Activated CD4-positive, alpha-beta T cell treated with anti-CD3 and anti-CD28 coated beads, Interleukin-2, Interleukin-6, amounts not matched to agents 100 ng/mL and 50 ng/mL, durations not matched to agents 16 hours and 8 hours (primary cell): ENCODE data around the gene CNN2.

ENCODE experiments used
- DNase-seq: peaks from one replicate; pipeline ENCODE4 v3.0.0-alpha.2; 2020

CNN2 gene

DNA sequence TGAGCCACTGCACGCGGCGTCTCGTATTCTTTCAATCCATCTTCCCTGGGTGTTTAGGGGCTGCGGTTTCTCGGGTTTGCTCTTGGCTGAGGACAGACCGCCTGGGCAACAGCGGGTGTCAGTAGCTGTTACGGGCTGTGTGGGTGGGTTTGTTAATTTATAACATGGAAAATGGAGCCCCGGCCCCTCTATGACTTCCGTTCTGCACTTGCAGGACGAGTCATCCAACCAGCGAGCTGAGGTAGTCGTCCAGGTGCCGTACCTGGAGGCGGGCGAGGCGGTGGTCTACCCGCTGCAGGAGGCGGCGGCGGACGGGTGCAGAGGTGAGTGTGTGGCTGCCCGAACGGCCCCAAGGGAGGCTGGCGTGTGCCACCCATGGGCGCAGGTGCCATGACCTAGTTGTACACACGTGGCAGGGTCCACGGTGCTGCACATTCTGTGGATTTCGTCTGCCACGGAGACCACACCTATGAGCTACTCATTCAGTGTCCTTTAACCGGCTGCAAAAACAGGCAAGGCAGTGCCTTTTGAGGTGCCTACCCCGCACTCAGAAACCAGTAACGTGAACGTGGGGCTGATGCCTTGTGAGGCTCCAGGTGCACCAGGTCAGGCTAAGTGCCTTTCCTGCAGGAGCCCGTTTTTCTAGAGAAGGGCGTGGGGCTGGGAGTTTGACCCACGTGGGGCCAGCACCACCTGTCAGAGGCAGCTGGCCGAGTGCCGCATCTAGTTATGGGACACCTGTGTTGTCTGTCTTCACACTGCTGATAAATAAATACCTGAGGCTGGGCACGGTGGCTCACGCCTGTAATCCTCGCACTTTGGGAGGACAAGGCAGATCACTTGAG lies 57.8 kb downstream of the CNN2 start:
- no peak for DNase-seq

DNA sequence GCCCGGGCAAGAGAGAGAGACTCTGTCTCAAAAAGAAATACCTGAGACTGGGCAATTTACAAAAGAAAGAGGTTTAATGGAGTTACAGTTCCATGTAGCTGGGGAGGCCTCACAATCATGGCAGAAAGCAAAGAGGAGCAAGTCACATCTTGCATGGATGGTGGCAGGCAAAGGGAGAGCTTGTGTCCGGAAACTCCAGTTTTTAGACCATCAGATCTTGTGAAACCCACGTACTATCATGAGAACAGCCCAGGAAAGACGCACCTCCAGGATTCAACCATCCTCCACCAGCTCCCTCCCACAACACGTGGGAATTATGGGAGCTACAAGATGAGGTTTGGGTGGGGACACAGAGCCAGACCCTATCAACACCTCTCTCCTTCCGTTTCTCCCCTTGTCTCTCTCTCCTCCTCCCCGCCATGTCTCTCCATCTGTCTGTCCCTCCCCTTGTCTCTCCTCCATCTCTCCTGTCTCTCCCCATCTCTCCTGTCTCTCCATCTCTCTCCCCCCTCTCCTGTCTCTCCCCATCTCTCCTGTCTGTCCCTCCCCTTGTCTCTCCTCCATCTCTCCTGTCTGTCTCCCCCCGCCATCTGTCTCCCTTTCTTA lies 58.7 kb downstream of the CNN2 start:
- DNase-seq = no peak

DNA sequence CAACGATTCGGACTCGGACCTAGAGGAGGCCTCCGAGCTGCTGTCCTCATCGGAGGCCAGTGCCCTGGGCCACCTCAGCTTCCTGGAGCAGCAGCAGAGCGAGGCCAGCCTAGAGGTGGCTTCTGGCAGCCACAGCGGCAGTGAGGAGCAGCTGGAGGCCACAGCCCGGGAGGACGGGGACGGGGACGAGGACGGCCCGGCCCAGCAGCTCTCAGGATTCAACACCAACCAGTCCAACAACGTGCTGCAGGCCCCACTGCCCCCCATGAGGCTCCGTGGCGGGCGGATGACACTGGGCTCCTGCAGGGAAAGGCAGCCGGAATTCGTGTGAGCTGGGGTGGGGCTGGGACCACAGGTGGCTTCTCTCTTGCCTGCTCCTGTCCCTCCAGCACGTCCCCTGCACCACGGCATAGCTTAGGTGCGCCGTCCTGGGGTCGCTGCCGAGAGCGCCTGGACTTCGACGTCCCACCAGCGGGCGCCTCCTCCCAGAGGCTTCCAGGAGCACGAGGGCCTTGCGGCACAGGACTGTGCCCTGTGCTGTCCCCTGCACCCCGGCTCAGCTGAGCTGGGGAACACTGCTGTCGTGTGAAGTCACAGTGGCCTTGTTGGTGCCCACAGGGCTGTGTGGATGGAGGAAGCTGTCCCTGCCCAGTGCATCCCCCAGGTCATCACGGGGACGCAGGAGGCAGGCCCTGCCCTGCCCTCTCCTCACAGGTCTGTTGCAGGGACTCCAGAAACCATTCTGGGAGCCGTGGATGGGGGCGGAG lies 59.5 kb downstream of the CNN2 start:
- DNase-seq = no peak

DNA sequence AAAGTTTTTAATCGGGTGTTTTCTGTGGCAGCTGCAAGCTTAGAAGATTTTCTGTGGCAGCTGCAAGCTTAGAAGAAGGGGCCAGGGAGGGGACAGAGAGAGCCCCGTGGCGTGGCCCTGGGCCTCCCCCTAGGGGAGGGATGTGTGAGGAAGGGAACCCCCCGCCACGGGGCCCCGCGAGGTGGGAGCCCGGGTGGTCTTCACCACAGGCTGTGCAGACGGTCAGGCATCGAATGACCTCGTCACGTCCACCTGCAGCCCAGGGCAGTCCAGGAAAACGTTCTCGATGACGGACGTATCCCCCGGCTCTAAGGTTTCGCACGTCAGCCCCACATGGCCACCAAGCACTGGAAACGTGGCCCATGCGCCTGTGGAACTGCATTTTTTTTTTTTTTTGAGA lies 60.2 kb downstream of the CNN2 start:
- no peak for DNase-seq

DNA sequence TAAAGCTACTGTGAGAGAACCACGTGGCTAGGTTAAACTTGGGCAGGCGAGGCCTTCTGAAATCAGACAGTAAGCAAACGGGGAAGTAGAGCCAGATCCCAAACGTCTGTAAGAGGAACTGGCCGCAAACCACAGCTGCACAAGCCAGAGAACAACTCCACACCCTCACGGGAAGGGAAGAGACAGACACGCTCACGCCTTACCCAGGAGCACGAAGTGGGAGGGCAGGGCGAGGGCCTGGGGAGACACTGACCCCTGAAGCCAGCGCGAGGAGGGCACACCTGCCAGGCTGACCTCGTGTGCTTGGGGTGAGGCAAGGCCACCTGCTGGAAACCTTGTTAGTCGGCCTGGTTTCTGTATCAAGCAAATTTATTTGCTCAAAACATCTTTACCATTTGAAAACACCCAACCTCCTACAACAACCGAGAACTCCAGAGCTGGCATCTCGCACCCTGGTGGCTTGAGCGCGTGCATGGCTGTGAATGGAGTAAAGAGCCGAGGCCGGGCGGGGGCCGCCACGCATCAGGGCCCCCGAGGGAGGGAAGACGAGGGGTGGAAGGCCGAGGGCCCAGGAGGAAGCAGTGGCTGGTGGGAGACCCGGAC lies 61.5 kb downstream of the CNN2 start:
- no peak for DNase-seq

DNA sequence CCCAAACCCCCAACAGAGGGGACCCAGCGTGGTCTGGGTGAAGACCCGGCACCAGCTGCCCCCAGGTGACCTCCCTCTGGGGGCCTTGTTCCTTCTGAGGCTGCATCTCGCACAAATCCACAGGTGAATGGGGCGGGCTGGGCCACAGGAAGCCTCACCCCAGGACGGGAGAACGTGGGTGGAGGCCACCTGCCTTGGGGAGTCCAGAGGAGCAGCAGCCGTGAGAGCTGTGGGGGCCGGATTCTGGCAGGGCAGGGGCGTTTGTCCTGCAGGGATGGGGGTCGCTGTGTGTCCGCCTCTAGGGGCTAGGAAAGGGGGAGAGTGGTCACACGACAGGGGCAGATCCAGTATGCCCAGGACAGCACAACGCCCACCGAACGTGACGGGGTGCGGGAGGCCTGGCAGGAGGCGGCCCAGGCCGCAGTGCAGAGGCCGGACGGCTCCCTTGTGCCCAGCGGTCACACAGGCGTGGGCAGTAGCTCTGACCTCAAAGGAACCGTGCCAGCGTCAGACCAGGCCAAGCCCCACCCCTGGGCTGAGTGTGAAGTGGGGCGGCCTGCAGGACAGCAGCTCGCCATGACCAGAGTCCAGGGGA lies 62.1 kb downstream of the CNN2 start:
- no peak for DNase-seq
